ENCODE measurements around the gene FCN1.

- TF ChIP-seq POLR2A (IDR thresholded peaks at IDR 0.05) (no peak), CTCF (IDR thresholded peaks at IDR 0.05 in 4 of 5, conservative IDR thresholded peaks at IDR 0.05 in 1 of 5) (no peak)
These were observed 37.4 kb upstream of the FCN1 start for GRCh38 chr9:134955156-134955555.
